HG03135 (cell line): ENCODE results near the gene PKMYT1.

Source experiments
- ATAC-seq: cut with Tn5 transposase; IDR thresholded peaks from one replicate; pipeline ENCODE4 v1.9.1; 2021; ENCODE audit warnings: mild to moderate bottlenecking, moderate library complexity; ENCODE audit not compliant: unreplicated experiment

The PKMYT1 gene

GRCh38 chr16:2974319-2975056, 5.8 kb downstream of the PKMYT1 start:
- no peak for ATAC-seq

DNA sequence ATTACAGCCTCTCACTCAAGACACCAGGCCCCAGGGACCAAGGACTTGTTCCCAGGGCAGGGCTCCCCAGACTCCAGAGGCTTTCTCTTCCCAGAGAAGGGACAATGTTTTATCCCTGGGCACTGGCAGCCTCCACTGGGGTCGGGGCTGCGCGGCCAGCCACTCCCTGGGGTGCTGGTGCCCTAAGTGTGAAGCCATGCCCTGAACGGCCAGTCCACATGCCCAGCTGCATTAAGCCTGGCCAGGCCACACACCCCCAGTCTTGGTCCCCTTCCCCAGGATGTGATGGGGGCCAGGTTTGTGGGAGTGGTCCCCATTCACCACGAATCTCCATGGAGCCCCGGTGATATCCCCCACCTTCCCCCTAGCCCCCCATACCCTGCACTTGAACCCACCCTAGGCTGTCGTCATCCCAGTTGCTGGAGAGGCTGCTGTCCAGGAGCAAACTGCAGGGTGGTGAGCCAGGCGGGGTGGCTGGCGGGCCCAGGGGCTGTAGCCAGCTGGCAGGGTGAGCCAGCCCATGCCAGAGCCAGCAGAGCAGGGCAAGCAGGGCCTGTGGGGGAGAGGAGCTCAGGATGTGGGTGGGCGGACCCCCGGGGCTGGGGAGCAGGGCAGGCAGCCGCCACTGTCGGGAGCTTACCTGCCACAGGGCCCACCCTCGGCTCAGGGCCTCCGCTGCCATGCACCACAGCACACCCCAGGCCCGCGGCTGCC, 6.5 kb downstream of the PKMYT1 start:
- ATAC-seq = no peak

DNA sequence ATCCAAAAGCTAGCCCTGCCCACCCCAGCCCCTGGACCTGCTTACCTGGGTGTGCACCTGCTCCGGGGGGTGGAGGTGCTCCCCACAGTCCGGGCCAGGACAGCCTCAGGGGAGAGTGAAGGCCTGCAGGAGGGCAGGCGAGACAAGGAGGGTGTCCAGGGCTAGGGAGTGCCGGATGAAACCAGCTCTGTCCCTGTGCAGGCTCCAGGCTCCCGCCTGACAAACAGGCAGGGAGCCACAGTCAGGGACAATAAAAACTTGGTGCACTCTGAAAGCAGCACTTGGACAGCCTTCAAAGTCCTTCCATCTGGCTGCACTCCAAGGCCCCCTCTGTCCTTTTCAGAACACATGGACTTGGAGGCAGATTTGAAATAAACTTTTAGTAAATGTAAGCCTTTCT, 7.2 kb downstream of the PKMYT1 start:
- ATAC-seq = no peak

GRCh38 chr16:2971985-2972784, 8.1 kb downstream of the PKMYT1 start:
- no peak for ATAC-seq

DNA sequence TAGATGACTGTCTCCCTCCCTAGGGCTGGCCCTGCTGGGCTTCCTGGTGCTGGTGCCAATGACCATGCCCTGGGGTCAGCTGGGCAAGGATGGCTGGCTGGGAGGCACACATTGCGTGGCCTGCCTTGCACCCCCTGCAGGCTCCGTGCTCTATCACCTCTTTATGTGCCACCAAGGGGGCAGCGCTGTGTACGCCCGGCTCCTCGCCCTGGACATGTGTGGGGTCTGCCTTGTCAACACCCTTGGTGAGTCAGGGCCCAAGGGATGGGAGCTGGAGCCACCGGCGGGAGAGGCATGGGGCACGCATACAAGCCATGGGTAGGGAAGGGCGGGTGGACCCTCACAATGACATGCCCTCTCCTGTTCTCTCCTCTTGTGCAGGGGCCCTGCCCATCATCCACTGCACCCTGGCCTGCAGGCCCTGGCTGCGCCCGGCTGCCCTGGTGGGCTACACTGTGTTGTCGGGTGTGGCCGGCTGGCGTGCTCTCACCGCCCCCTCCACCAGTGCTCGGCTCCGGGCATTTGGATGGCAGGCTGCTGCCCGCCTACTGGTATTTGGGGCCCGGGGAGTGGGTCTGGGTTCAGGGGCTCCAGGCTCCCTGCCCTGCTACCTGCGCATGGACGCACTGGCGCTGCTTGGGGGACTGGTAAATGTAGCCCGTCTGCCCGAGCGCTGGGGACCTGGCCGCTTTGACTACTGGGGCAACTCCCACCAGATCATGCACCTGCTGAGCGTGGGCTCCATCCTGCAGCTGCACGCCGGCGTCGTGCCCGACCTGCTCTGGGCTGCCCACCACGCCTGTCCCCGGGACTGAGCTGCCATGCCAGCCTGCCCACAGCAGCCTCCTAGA, 8.9 kb downstream of the PKMYT1 start:
- no peak for ATAC-seq

DNA sequence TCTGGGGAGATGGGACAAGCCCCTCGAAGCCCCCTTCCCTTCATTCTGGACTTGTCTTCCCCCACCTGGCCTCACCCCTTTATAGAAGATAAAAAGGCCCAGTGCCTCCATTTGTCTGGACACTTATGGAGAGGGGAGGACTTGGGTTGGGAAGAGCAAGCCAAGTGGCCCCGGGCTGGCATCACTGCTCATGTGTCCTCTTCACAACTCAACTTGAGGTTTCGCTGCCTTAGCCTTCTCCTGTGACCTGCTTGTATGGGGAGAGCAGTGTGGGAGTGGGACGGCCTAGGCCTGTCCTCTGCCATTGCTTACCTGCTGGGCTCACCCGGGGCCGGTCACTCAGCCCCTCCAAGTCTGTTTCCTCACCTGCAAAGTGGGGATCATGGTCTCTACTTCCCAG, 9.7 kb downstream of the PKMYT1 start:
- no peak for ATAC-seq

DNA sequence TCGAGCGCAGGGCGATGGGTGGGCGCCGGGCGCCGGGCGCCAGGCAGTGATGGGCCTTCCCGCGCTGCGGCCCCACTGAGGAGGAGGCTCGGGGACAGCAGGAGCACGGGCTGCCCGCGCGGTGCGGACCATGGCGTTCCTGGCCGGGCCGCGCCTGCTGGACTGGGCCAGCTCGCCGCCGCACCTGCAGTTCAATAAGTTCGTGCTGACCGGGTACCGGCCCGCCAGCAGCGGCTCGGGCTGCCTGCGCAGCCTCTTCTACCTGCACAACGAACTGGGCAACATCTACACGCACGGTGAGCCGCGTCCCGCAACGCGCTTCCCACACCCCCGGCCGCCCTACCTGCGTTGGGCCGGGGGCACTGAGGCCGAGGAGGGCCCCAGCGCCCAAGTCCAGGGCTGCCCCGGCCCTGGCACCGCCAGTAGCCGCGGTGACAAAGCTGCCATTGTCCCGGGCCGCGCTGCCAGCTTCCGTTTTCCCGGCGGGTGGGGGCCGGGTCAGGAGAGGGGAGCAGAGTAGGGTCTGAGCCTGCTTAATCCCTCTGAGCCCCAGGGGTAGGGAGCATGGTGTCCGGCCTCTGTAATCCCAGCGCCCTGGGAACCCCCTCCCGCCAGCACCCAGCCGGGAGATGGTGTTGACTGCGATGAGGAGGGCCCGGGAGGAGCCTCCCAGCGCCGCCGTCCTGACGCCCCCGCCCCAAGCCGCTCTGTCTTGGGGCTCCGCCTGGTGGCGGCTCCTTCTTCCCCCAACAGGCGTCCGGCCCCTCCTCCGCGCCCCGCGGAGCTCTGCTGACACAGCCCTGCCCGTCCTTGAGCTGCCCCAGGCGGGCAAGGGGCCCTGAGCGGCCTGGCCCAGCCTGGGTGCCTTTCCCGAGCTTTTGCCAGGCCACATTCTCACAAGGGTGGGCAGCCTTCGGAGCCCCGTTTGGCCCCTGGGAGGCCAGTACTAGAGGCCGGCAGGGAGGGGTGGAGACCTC, 10.4 kb downstream of the PKMYT1 start:
- peak; percentile 30 for ATAC-seq

GRCh38 chr16:2968738-2969544, 11.3 kb downstream of the PKMYT1 start, which contains the start of gene PAQR4:
PAQR4 (plus strand) TSS chr16:2969348; CDS start chr16:2969675, 327 bp downstream.
- peak; percentile 69 for ATAC-seq

DNA sequence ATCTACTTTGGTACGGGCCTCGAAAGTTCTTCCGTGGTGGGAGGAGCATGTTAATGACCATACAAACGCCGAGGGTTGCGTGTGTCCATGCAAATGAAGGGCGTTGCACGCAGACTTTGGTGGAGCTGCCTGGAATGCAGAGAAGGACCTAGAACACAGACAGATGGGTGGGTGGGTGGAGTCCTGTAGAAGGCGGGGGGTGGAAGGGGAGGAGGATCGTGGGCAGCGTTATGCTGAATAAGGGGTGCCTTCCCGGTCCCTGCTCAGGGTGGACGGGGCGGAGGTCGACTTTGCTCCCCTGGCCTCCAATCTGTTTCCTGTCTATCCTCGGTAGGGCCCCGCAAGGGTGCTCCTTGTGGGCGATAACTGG, 11.9 kb downstream of the PKMYT1 start:
- no peak for ATAC-seq

GRCh38 chr16:2967721-2968161, 12.5 kb downstream of the PKMYT1 start:
- ATAC-seq = no peak

GRCh38 chr16:2967211-2967631, 13.0 kb downstream of the PKMYT1 start:
- no peak for ATAC-seq

GRCh38 chr16:2966808-2967191, 13.4 kb downstream of the PKMYT1 start:
- no peak for ATAC-seq

DNA sequence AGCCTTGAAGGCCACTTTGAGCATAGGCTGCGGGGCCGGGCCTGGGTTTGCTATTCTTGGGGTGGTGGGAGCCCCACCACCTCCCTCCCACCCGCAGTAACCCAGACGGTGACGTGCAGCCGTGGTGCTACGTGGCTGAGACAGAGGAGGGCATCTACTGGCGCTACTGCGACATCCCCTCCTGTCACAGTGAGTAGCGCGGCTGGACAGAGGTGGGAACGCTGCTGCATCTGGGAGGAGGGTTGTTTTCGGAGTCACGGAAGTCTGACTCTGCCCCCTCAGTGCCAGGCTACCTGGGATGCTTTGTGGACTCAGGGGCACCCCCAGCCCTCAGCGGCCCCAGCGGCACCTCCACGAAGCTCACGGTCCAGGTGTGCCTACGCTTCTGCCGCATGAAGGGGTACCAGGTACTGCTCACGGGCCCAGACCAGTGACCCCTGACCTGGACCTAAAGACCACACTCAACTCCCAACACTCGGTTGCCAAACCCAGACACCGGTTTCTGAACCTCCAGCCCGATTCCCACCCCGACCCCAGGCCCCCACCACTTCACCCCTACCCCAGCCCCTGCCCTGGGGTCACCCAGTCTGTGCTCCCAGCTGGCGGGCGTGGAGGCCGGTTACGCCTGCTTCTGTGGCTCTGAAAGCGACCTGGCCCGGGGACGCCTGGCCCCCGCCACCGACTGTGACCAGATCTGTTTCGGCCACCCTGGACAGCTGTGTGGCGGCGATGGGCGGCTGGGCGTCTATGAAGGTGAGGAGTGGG, 14.0 kb downstream of the PKMYT1 start:
- no peak for ATAC-seq

DNA sequence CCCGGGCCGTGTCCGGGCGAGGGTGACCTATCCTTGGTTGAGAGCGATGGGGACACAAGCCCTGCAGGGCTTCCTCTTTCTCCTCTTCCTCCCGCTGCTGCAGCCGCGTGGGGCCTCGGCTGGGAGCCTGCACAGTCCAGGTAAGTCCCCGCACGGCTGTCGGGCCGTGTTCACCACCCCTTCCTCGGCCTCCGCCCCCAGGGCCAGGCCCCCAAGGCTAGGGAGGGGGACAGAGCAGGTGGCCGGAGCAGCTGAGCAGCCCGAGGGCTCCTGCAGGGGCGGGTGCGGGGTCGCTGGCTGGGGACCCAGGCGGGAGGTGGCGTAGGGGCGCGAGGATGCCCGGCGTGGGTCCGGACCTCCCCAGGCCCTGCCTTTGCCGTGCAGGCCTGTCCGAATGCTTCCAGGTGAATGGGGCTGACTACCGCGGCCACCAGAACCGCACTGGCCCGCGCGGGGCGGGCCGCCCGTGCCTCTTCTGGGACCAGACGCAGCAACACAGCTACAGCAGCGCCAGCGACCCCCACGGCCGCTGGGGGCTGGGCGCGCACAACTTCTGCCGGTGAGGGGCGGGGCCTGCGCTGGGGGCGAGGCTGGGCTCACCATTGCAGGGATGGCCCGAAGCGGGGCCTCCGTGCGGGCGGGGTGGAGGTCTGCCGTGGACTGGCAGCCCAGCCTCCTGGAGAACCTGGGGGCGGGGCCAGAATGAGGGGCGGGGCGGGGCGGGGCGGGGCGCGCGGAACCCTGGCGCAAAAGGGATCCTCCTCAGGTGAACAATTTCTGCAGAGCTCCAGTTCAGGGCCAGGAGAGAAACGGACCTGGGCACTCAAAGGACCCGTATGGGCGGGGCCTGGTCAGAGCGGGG, 15.5 kb downstream of the PKMYT1 start:
- no peak for ATAC-seq

DNA sequence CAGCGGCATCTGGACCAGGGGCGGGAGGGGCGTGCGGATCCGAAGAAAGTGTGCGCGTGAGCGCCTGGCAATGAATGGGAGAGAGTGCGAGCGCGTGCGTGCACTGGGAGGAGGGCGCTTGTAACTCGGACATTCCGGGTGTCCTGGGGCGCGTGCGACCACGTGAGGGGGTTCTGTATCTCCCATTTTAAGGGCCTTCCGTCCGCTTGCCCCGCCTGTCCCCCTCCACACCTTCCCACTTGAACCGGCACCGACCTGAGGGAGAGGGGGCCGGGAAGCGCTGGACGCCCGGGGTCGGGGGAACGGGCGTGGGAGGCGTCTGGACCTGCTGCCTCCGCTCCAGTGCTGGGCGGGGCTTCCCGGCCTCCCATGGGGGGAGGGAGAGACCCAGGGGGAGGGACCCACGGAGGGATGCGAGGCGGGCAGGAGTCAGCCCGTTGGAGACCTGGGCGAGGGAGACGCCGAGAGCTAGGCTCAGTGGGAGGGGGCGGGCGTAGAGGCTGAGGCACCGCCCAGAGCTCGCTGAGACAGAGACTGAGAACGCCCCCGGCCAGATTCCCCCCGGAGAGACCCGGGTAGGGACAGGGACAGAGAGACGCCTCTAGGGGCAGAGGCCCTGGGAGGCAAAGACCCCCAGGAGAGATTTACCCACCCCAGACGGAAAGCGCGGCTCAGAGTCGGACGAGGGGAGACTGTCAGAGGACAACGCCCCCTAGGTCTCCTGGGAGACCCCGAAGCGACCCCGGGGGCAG, 16.3 kb downstream of the PKMYT1 start, which contains the start of gene KREMEN2:
TSS of gene KREMEN2 (plus strand) at position 553 of the 752 bp plus-strand sequence. CDS start 246 bp downstream, outside the sequence.
- ATAC-seq = no peak

- ATAC-seq = no peak
Measured at GRCh38 chr16:2963074-2963722, 17.0 kb downstream of the PKMYT1 start.
